ENCODE measurements around the gene RHOT1. TPM values are rescaled to one million over a fixed set of nuclear protein-coding genes. Genes with fewer than 3 reads are reported as not detected.

The RHOT1 gene
- total RNA-seq, 3 donors from 2014 or later (not counting 1 experiment from before 2014, with no cell fraction given) = 25.1 to 32.7 (median 28.3) TPM

GRCh38 chr17:32274101-32274500, 131.8 kb downstream of the RHOT1 start:
- H3K4me1 Mint-ChIP-seq = peaks cover 0 to 2% of the 10 kb centered on the region in 2 donors
- H3K27ac Mint-ChIP-seq = no peak overlapping the region
- no peak overlapping the region for H3K4me3 Mint-ChIP-seq
- Histone ChIP-seq H3K9me3 (ENCODE audit: control insufficient read depth, insufficient read depth, low read length) (no peaks in the 10 kb centered on the region), H3K4me3 (ENCODE audit: low read length) (no peak overlapping the region), H3K27ac (ENCODE audit: low read length) (no peak overlapping the region), H3K27me3 (ENCODE audit: control insufficient read depth, insufficient read depth, low read length) (peaks cover 7% of the 10 kb centered on the region), H3K4me1 (ENCODE audit: control insufficient read depth, insufficient read depth, low read length) (peaks cover 6% of the 10 kb centered on the region), H3K36me3 (ENCODE audit: control insufficient read depth, insufficient read depth, low read length) (no peaks in the 10 kb centered on the region)
- ATAC-seq (no peak), DNase-seq (no peak)
- intact Hi-C loops (cut with micrococcal nuclease) = no loop called here
- no peaks in the 10 kb centered on the region for H3K9me3 Mint-ChIP-seq
- TF ChIP-seq, protein P1, sequence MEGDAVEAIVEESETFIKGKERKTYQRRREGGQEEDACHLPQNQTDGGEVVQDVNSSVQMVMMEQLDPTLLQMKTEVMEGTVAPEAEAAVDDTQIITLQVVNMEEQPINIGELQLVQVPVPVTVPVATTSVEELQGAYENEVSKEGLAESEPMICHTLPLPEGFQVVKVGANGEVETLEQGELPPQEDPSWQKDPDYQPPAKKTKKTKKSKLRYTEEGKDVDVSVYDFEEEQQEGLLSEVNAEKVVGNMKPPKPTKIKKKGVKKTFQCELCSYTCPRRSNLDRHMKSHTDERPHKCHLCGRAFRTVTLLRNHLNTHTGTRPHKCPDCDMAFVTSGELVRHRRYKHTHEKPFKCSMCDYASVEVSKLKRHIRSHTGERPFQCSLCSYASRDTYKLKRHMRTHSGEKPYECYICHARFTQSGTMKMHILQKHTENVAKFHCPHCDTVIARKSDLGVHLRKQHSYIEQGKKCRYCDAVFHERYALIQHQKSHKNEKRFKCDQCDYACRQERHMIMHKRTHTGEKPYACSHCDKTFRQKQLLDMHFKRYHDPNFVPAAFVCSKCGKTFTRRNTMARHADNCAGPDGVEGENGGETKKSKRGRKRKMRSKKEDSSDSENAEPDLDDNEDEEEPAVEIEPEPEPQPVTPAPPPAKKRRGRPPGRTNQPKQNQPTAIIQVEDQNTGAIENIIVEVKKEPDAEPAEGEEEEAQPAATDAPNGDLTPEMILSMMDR (IDR thresholded peaks at IDR 0.05) = no peak
- peaks cover 13 to 26% of the 10 kb centered on the region in 2 donors for H3K27me3 Mint-ChIP-seq (ENCODE audit: low read depth in 2 of 2)
- 94% methylated on average over 5 of the region's 5 CpGs for WGBS (ENCODE audit: insufficient coverage)
- H3K36me3 Mint-ChIP-seq = no peaks in the 10 kb centered on the region

DNA sequence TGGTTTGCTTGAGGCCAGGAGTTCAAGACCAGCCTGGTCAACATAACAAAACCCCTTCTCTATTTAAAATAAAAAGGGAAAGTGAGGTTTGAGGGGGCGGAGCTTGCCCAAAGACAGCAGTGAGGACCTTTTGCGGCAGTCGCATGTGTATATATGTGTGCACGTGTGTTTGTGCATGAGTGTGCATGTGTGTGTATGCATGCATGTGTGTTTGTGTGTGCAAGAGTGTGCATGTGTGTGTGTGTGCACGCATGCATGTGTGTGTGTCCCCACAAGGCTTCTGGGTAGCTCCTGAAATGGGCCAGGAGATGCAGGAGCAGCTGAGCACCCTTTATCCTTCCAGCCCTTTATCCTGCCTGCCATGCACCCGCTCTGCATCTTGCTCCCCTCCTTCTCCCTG, 132.3 kb downstream of the RHOT1 start:
- TF ChIP-seq, protein P1 (IDR thresholded peaks at IDR 0.05) = no peak
- Mint-ChIP-seq H3K9me3 (no peaks in the 10 kb centered on the region), H3K4me1 (no peaks in the 10 kb centered on the region), H3K27me3 (ENCODE audit: low read depth in 2 of 2) (peaks cover 11 to 21% of the 10 kb centered on the region in 2 donors), H3K4me3 (no peak overlapping the region), H3K27ac (no peak overlapping the region), H3K36me3 (no peaks in the 10 kb centered on the region)
- WGBS (ENCODE audit: insufficient coverage) = 95% methylated on average over 6 of the region's 6 CpGs
- ATAC-seq (no peak), DNase-seq (no peak)
- no peak overlapping the region for H3K4me3 ChIP-seq (ENCODE audit: low read length)
- peaks cover 6% of the 10 kb centered on the region for H3K4me1 ChIP-seq (ENCODE audit: control insufficient read depth, insufficient read depth, low read length)
- H3K27me3 ChIP-seq (ENCODE audit: control insufficient read depth, insufficient read depth, low read length) = peaks cover 5% of the 10 kb centered on the region
- H3K36me3 ChIP-seq (ENCODE audit: control insufficient read depth, insufficient read depth, low read length) = no peaks in the 10 kb centered on the region
- intact Hi-C loops (cut with micrococcal nuclease) = no loop called here
- H3K9me3 ChIP-seq (ENCODE audit: control insufficient read depth, insufficient read depth, low read length) = no peaks in the 10 kb centered on the region
- H3K27ac ChIP-seq (ENCODE audit: low read length) = no peak overlapping the region

Other genes starting within 250 kb of the RHOT1 start
- 10 to 100 TPM; 38.3 to 52.1 (median 41.0) TPM for gene UTP6, start 240.8 kb upstream of the RHOT1 start, total RNA-seq
- 10 to 100 TPM; 31.5 to 37.0 (median 32.3) TPM for gene SUZ12, start 205.5 kb upstream of the RHOT1 start, total RNA-seq
- 10 to 100 TPM; 46.6 to 64.8 (median 57.1) TPM for gene LRRC37B, start 135.1 kb upstream of the RHOT1 start, total RNA-seq
- under 1 TPM in 2 of 3 donors, not detected in 1; 0.14 to 0.21 TPM for gene RHBDL3, start 123.3 kb downstream of the RHOT1 start, total RNA-seq
- 10 to 100 TPM; 12.7 to 18.8 (median 13.3) TPM for gene C17orf75, start 199.7 kb downstream of the RHOT1 start, total RNA-seq
- gene ZNF207, start 207.7 kb downstream of the RHOT1 start, total RNA-seq = 100 to 1,000 TPM; 378 to 444 (median 428) TPM